C4-2B (cell line): ENCODE results near the gene EME1.

Experiments used
- CTCF ChIP-seq: fragments of 450-650 bp; conservative IDR thresholded peaks from 2 replicates; pipeline ENCODE4 v1.5.1; 2017; ENCODE audit warnings: mild to moderate bottlenecking
- ZFX ChIP-seq: fragments of 450-650 bp; IDR thresholded peaks from 2 replicates; pipeline ENCODE4 v1.6.1; 2017

DNA sequence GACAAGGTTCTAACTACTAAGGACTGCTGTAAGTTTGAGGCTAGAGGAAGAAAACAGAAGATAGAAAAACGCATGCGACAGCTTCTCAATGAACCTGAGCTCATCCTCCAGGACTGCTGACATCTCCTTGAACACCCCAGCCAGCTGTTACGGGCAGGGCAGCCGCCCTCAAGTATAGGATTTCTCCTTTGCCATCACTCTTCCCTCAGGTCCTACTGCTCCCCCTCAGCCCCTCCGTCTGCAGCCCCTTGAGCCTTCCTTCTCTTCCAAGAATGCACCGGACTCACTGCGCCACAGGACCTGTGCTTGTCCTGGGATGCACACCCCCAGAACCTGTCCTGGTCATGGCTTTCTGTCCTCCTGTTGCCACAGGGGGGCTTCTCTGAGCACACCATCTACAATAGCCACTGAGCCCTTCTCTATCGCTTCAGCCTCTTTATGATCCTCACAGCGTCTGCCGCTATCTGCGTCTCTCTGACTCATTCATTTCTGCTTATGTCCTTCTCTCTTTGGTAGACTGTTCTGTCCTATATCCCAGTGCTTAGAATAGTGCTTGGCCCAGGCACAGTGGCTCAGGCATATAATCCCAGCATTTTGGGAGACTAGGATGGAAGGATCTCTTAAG, 42.8 kb upstream of the EME1 start:
- no peak for TF ChIP-seq CTCF
- TF ChIP-seq ZFX, result no peak
